Liver (tissue), 3 donors: Measurements from ENCODE around the gene ZNF674.

Experiments used
- TAF1 ChIP-seq: conservative IDR thresholded peaks from 2 replicates; pipeline ENCODE4 v1.6.1; 2016; ENCODE audit warnings: antibody characterized with exemption, mild to moderate bottlenecking
- YY1 ChIP-seq: IDR thresholded peaks from 2 replicates; pipeline ENCODE4 v1.6.1; 2016; ENCODE audit warnings: antibody characterized with exemption, mild to moderate bottlenecking
- TF ChIP-seq, protein P1 (sequence below): fragments of 150-350 bp; IDR thresholded peaks from 2 replicates; pipeline ENCODE4 v1.5.1; 2017; ENCODE audit warnings: improper control_type of control experiment, low read depth, low read length; ENCODE audit not compliant: missing input control
- TF ChIP-seq, protein P2 (sequence below): IDR thresholded peaks from 2 replicates; pipeline ENCODE4 v1.6.1; 2016; ENCODE audit warnings: antibody characterized with exemption
- donor health status: healthy.
- donor health status: healthy.

DNA sequence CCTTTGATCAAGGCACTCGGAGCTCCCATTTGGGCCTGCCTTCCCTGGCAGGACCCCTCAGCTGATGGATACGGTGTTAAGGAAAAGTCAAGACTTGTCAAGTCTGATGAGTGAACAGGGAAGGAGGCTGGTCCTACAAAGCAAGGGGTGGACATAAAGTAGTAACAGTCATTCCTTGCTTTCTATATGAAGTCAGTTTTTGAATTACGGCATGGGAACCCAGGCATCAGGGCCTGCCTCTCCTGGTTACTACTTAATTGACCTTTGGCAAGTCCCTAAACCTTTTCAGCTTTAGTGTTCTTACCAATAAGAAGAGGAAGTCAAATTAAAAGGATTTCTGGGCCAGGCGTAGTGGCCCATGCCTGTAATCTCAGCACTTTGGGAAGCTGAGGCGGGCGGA, 35.4 kb upstream of the ZNF674 start:
- no peak for TF ChIP-seq YY1
- TF ChIP-seq, protein P1, sequence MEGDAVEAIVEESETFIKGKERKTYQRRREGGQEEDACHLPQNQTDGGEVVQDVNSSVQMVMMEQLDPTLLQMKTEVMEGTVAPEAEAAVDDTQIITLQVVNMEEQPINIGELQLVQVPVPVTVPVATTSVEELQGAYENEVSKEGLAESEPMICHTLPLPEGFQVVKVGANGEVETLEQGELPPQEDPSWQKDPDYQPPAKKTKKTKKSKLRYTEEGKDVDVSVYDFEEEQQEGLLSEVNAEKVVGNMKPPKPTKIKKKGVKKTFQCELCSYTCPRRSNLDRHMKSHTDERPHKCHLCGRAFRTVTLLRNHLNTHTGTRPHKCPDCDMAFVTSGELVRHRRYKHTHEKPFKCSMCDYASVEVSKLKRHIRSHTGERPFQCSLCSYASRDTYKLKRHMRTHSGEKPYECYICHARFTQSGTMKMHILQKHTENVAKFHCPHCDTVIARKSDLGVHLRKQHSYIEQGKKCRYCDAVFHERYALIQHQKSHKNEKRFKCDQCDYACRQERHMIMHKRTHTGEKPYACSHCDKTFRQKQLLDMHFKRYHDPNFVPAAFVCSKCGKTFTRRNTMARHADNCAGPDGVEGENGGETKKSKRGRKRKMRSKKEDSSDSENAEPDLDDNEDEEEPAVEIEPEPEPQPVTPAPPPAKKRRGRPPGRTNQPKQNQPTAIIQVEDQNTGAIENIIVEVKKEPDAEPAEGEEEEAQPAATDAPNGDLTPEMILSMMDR = no peak
- no peak for TF ChIP-seq TAF1
- TF ChIP-seq, protein P2, sequence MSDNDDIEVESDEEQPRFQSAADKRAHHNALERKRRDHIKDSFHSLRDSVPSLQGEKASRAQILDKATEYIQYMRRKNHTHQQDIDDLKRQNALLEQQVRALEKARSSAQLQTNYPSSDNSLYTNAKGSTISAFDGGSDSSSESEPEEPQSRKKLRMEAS = no peak
